ENCODE measurements around the gene PTPRT. TPM values are rescaled to one million over a fixed set of nuclear protein-coding genes. Genes with fewer than 3 reads are reported as not detected.

The PTPRT gene
- total and polyA plus RNA-seq, 2 experiments from 2014 or later: not detected

DNA sequence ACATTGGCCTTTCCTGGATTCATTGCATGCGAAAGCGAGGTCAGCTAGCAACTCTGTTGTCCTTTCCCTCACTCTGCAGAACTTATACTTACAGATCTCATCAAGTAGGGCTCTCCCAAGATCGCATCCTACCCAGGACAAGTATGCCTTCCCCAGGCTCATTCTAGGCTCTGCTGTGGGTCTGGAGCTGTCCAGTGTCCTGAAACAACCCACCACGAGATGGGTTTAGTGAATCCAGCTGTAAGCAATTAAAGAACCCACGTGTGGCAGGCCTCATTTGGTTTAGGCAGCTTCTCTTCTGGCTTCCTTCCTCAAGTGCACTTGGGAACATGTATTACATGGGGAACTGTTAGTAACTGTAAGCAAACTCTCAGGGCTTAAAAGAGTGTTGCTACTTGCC is 1165.1 kb downstream of the PTPRT start:
- H3K4me1 Mint-ChIP-seq: no peaks in the 10 kb centered on the region
- H3K27ac Mint-ChIP-seq: no peak overlapping the region
- no peaks in the 10 kb centered on the region for H3K9me2 ChIP-seq (ENCODE audit: insufficient read depth)
- no peak for TF ChIP-seq ZNF331 (CRISPR knock-in tag; IDR thresholded peaks at IDR 0.05; ENCODE audit: low read depth)
- no peak for TF ChIP-seq JUNB (IDR thresholded peaks at IDR 0.05; ENCODE audit: unreplicated experiment)
- TF ChIP-seq EZH2phosphoT487 (IDR thresholded peaks at IDR 0.05; ENCODE audit: unreplicated experiment): no peak
- no peak for TF ChIP-seq EZH2 (IDR thresholded peaks at IDR 0.05; ENCODE audit: low read depth, unreplicated experiment)
- TF ChIP-seq, protein P1, sequence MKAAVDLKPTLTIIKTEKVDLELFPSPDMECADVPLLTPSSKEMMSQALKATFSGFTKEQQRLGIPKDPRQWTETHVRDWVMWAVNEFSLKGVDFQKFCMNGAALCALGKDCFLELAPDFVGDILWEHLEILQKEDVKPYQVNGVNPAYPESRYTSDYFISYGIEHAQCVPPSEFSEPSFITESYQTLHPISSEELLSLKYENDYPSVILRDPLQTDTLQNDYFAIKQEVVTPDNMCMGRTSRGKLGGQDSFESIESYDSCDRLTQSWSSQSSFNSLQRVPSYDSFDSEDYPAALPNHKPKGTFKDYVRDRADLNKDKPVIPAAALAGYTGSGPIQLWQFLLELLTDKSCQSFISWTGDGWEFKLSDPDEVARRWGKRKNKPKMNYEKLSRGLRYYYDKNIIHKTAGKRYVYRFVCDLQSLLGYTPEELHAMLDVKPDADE (IDR thresholded peaks at IDR 0.05): no peak
- TF ChIP-seq ZNF114 (CRISPR knock-in tag; IDR thresholded peaks at IDR 0.05): no peak
- TF ChIP-seq NANOG (IDR thresholded peaks at IDR 0.05; ENCODE audit: borderline replicate concordance): no peak
- TF ChIP-seq, protein P2, sequence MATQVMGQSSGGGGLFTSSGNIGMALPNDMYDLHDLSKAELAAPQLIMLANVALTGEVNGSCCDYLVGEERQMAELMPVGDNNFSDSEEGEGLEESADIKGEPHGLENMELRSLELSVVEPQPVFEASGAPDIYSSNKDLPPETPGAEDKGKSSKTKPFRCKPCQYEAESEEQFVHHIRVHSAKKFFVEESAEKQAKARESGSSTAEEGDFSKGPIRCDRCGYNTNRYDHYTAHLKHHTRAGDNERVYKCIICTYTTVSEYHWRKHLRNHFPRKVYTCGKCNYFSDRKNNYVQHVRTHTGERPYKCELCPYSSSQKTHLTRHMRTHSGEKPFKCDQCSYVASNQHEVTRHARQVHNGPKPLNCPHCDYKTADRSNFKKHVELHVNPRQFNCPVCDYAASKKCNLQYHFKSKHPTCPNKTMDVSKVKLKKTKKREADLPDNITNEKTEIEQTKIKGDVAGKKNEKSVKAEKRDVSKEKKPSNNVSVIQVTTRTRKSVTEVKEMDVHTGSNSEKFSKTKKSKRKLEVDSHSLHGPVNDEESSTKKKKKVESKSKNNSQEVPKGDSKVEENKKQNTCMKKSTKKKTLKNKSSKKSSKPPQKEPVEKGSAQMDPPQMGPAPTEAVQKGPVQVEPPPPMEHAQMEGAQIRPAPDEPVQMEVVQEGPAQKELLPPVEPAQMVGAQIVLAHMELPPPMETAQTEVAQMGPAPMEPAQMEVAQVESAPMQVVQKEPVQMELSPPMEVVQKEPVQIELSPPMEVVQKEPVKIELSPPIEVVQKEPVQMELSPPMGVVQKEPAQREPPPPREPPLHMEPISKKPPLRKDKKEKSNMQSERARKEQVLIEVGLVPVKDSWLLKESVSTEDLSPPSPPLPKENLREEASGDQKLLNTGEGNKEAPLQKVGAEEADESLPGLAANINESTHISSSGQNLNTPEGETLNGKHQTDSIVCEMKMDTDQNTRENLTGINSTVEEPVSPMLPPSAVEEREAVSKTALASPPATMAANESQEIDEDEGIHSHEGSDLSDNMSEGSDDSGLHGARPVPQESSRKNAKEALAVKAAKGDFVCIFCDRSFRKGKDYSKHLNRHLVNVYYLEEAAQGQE (IDR thresholded peaks at IDR 0.05; ENCODE audit: unreplicated experiment): no peak
- TF ChIP-seq, protein P3, sequence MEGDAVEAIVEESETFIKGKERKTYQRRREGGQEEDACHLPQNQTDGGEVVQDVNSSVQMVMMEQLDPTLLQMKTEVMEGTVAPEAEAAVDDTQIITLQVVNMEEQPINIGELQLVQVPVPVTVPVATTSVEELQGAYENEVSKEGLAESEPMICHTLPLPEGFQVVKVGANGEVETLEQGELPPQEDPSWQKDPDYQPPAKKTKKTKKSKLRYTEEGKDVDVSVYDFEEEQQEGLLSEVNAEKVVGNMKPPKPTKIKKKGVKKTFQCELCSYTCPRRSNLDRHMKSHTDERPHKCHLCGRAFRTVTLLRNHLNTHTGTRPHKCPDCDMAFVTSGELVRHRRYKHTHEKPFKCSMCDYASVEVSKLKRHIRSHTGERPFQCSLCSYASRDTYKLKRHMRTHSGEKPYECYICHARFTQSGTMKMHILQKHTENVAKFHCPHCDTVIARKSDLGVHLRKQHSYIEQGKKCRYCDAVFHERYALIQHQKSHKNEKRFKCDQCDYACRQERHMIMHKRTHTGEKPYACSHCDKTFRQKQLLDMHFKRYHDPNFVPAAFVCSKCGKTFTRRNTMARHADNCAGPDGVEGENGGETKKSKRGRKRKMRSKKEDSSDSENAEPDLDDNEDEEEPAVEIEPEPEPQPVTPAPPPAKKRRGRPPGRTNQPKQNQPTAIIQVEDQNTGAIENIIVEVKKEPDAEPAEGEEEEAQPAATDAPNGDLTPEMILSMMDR (conservative IDR thresholded peaks at IDR 0.05; ENCODE audit: low read depth in 2 of 2): no peak
- TF ChIP-seq STAT1 (IDR thresholded peaks at IDR 0.05; ENCODE audit: unreplicated experiment): no peak
- no peak for TF ChIP-seq CREB1 (CRISPR knock-in tag; IDR thresholded peaks at IDR 0.05; ENCODE audit: low read depth)
- no peak for TF ChIP-seq POLR2AphosphoS5 (IDR thresholded peaks at IDR 0.05; ENCODE audit: low read depth)
- no peaks in the 10 kb centered on the region for H3K4me1 ChIP-seq (ENCODE audit: insufficient read depth)
- H3K79me2 ChIP-seq (replicated peaks; ENCODE audit: insufficient read depth): no peaks in the 10 kb centered on the region
- no peaks in the 10 kb centered on the region for H3F3A ChIP-seq (replicated peaks; ENCODE audit: low read depth)
- H3K4me3 ChIP-seq: no peak overlapping the region
- H3K36me3 ChIP-seq (ENCODE audit: insufficient read depth): peaks cover 4% of the 10 kb centered on the region; the same call in 1 of the 2 replicates
- H3K4me2 ChIP-seq: no peak overlapping the region
- no peak for DNase-seq (ENCODE audit: low spot score)
- no peak overlapping the region for H2AFZ ChIP-seq
- H3K27ac ChIP-seq (ENCODE audit: low read depth): no peak overlapping the region
- H3K27me3 ChIP-seq (ENCODE audit: insufficient read depth): no peaks in the 10 kb centered on the region
- no peak overlapping the region for H3K4me3 Mint-ChIP-seq
- peaks cover 99% of the 10 kb centered on the region for H3K9me3 Mint-ChIP-seq
- no peak for ATAC-seq
- peaks cover 4% of the 10 kb centered on the region for H3K27me3 Mint-ChIP-seq (ENCODE audit: insufficient read depth, low read depth, poor library complexity)
- H3K36me3 Mint-ChIP-seq (ENCODE audit: low read depth): peaks cover 36% of the 10 kb centered on the region
- H4K20me1 ChIP-seq (replicated peaks; ENCODE audit: insufficient read depth): no peaks in the 10 kb centered on the region

Small RNA genes lying within 50 kb of the gene (small RNA-seq; reads per million reads assigned to genes)
- not detected for gene RN7SKP100 (ENCODE audit: low replicate concordance)
